Stomach (tissue), 4 donors: ENCODE measurements around the gene NLK.

Source experiments
- CTCF ChIP-seq, 7 experiments: fragments of 450-650 bp in 4 of 7; fragments of 200-600 bp in 3 of 7; sonication (generic) in 3 of 7; IDR thresholded peaks; one replicate each; pipeline ENCODE4 v1.5.1; 2016 to 2019; ENCODE audit warnings: antibody characterized with exemption in 7 of 7, control low read depth in 2 of 7, mild to moderate bottlenecking in 1 of 7
- EP300 ChIP-seq: sonication (generic); formaldehyde crosslinking; IDR thresholded peaks from one replicate; pipeline ENCODE4 v1.6.1; 2017; ENCODE audit warnings: antibody characterized with exemption
- POLR2A ChIP-seq, 4 donors: fragments of 450-650 bp; IDR thresholded peaks; one replicate each; pipeline ENCODE4 v1.6.1; 2016; ENCODE audit warnings: antibody characterized with exemption in 4 of 4, control low read depth in 2 of 4, mild to moderate bottlenecking in 1 of 4, moderate library complexity in 1 of 4

DNA sequence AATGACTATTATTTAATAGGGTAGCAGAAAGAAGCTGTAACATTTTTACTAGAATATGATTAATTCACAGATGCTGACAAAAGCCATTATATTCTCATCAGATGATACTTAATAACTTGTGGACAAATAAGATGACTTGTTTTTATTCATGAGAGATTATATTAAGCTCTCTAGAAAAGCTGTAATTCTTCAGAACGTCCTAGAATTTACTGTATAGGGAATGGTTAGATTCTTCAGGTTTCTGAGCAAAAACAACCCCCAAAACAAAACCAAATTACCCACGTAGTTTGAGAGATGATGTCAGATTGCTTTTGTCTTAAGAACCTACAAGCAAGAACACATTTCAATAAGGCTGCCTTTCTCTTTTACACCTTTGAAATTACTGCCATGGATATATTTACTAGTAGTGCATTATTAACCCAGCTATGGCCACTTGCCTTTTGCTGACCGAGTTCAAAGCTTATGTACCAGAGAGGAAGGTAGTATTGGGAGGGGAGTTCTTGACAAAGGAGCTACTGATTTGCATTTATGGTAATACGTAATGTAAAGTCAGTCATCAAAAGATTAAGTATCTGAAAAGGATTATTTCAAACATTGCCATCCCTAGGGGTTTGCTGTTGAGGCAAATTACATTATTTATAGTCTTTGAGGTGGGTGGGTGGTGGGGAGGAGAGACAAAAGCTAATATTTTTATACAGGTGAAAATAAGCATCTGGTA, 51.7 kb downstream of the NLK start:
- TF ChIP-seq CTCF (IDR thresholded peaks at IDR 0.05) (no peak), POLR2A (IDR thresholded peaks at IDR 0.05) (no peak), EP300 (no peak)
